ENCODE data around the gene NID1.
"Not testable (repeated sequence)": the region's sequence is repeated elsewhere in the genome, so short reads cannot be mapped to it uniquely, and the experiment has no call there.

The NID1 gene

GRCh38 chr1:236084386-236084730 is 19.5 kb upstream of the NID1 start:
- TF ChIP-seq CTCF (IDR thresholded peaks at IDR 0.05; ENCODE audit: control extremely low read depth, extremely low read depth, low read depth, missing control alignments), result no peak
- ChIA-PET POLR2A (no interaction called here), CTCF (interaction anchor here (1.6 kb wide), 1 partner anchor 15 kb away, joined by 4 read pairs; no protein-coding TSS in a partner anchor)
- DNase-seq (ENCODE audit: extremely low spot score), result no peak

- no peak for TF ChIP-seq CTCF (IDR thresholded peaks at IDR 0.05; ENCODE audit: control extremely low read depth, extremely low read depth, low read depth, missing control alignments)
- POLR2A ChIA-PET, result no interaction called here
- CTCF ChIA-PET, result interaction anchor here (0.6 to 1.6 kb wide), 2 partner anchors 15 to 16 kb away, joined by 3 to 4 read pairs; no protein-coding TSS in a partner anchor
- no peak for DNase-seq (ENCODE audit: extremely low spot score)
Observed at GRCh38 chr1:236083650-236084385, 18.9 kb upstream of the NID1 start.

GRCh38 chr1:236082526-236082925 is 17.6 kb upstream of the NID1 start:
- ChIA-PET CTCF (no interaction called here), POLR2A (no interaction called here)
- no peak for TF ChIP-seq CTCF (IDR thresholded peaks at IDR 0.05; ENCODE audit: control extremely low read depth, extremely low read depth, low read depth, missing control alignments)
- no peak for DNase-seq (ENCODE audit: extremely low spot score)

GRCh38 chr1:236081546-236082227 is 16.8 kb upstream of the NID1 start:
- TF ChIP-seq CTCF (IDR thresholded peaks at IDR 0.05; ENCODE audit: control extremely low read depth, extremely low read depth, low read depth, missing control alignments), result no peak
- DNase-seq (ENCODE audit: extremely low spot score), result no peak
- CTCF ChIA-PET, result interaction anchor here (1.1 kb wide), 1 partner anchor 17 kb away, joined by 4 read pairs; the partner anchor contains the start of gene NID1
- POLR2A ChIA-PET, result no interaction called here

- TF ChIP-seq CTCF (IDR thresholded peaks at IDR 0.05; ENCODE audit: control extremely low read depth, extremely low read depth, low read depth, missing control alignments), result no peak
- DNase-seq (ENCODE audit: extremely low spot score), result no peak
- ChIA-PET POLR2A (no interaction called here), CTCF (interaction anchor here (1.4 kb wide), 1 partner anchor 12 kb away, joined by 4 read pairs; no protein-coding TSS in a partner anchor)
Observed at GRCh38 chr1:236079703-236080102, 14.8 kb upstream of the NID1 start.

GRCh38 chr1:236078993-236079392 is 14.1 kb upstream of the NID1 start:
- ChIA-PET CTCF (interaction anchor here (1.4 kb wide), 1 partner anchor 12 kb away, joined by 4 read pairs; no protein-coding TSS in a partner anchor), POLR2A (no interaction called here)
- TF ChIP-seq CTCF (IDR thresholded peaks at IDR 0.05; ENCODE audit: control extremely low read depth, extremely low read depth, low read depth, missing control alignments), result no peak
- DNase-seq (ENCODE audit: extremely low spot score), result no peak

GRCh38 chr1:236078077-236078476 is 13.2 kb upstream of the NID1 start:
- POLR2A ChIA-PET; DNase-seq (ENCODE audit: extremely low spot score); CTCF ChIA-PET: not testable (repeated sequence)

All from GM10248 (cell line).